H1 (cell line): ENCODE results near the gene ZSCAN21. TPM values are rescaled to one million over a fixed set of nuclear protein-coding genes. Genes with fewer than 3 reads are reported as not detected.
A peak's percentile ranks its signal among the peaks of the same experiment; 100 is the strongest.

Experiments used
- CTCF ChIA-PET: fragments of 300-600 bp; sonication (Branson Sonifier 250); formaldehyde crosslinking; loops from one replicate; lab custom pipeline; 2021; ENCODE audit not compliant: partially characterized antibody; lab: Charles Lee
- POLR2A ChIA-PET: fragments of 300-600 bp; sonication (Branson Sonifier 250); formaldehyde crosslinking; loops from one replicate; lab custom pipeline; 2021; ENCODE audit warnings: inconsistent platforms; ENCODE audit not compliant: partially characterized antibody; lab: Charles Lee
- DNase-seq, 2 experiments: peaks; one replicate each; pipeline versions ENCODE4 v3.0.0 to v3.0.0-alpha.2; 2010 to 2022; ENCODE audit warnings: low spot score in 2 of 2, low read depth in 1 of 2, mixed read lengths in 1 of 2
- FAIRE-seq: peaks from 2 replicates; lab custom pipeline; 2011; peaks lifted over from hg19 to GRCh38; lab: Jason Lieb, UNC
- H2AFZ ChIP-seq: 2 replicates; pipeline ENCODE4 v1.8.1; 2012; ENCODE audit warnings: low read length, inconsistent platforms
- H2AK5ac ChIP-seq: 2 replicates; pipeline ENCODE4 v1.6.1; 2013; ENCODE audit warnings: low read depth, low read length
- H2BK120ac ChIP-seq: replicated peaks from 2 replicates; pipeline ENCODE3; 2013; ENCODE audit warnings: low read depth, low read length, inconsistent platforms
- H2BK12ac ChIP-seq: 2 replicates; pipeline ENCODE4 v1.6.1; 2013; ENCODE audit warnings: low read depth, low read length
- H2BK15ac ChIP-seq: 2 replicates; pipeline ENCODE4 v1.6.1; 2013; ENCODE audit warnings: low read length
- H2BK20ac ChIP-seq: 2 replicates; pipeline ENCODE4 v1.6.1; 2013; ENCODE audit warnings: low read length
- H2BK5ac ChIP-seq: 2 replicates; pipeline ENCODE4 v1.6.1; 2013; ENCODE audit warnings: low read depth, low read length
- H3K14ac ChIP-seq: 2 replicates; pipeline ENCODE4 v1.6.1; 2013; ENCODE audit warnings: inconsistent platforms; ENCODE audit not compliant: insufficient read length
- H3K18ac ChIP-seq: 2 replicates; pipeline ENCODE4 v1.6.1; 2013; ENCODE audit warnings: low read length; ENCODE audit errors: extremely low read depth
- H3K23ac ChIP-seq: 2 replicates; pipeline ENCODE4 v1.6.1; 2013; ENCODE audit warnings: inconsistent platforms; ENCODE audit not compliant: insufficient read length
- H3K23me2 ChIP-seq: 2 replicates; pipeline ENCODE4 v1.6.1; 2013; ENCODE audit warnings: low read depth, low read length
- H3K27ac ChIP-seq: 2 replicates; pipeline ENCODE4 v1.6.1; 2011; ENCODE audit warnings: low read depth, low read length, inconsistent platforms
- H3K27me3 ChIP-seq, 4 experiments: replicated peaks in 1 of 4; 1 replicate in 1 of 4; 2 replicates in 3 of 4; pipeline versions ENCODE4 v1.6.1 to v1.8.1; 2011 to 2013; ENCODE audit warnings: low read length in 3 of 4, mild to moderate bottlenecking in 3 of 4, inconsistent platforms in 2 of 4, mixed read lengths in 2 of 4, moderate library complexity in 1 of 4; ENCODE audit not compliant: control insufficient read depth in 3 of 4, insufficient read depth in 3 of 4; ENCODE audit errors: extremely low read depth in 1 of 4
- H3K36me3 ChIP-seq, 4 experiments: 2 replicates each; pipeline versions ENCODE4 v1.6.1 to v1.8.1; 2011 to 2013; ENCODE audit warnings: mild to moderate bottlenecking in 4 of 4, low read length in 3 of 4, moderate library complexity in 2 of 4, control low read depth in 1 of 4, inconsistent platforms in 1 of 4; ENCODE audit not compliant: insufficient read depth in 4 of 4, control insufficient read depth in 2 of 4
- H3K4ac ChIP-seq: replicated peaks from 2 replicates; pipeline ENCODE3; 2013; ENCODE audit warnings: low read length, low read depth, mixed read lengths, inconsistent platforms; ENCODE audit not compliant: insufficient read length
- H3K4me1 ChIP-seq, 4 experiments: replicated peaks in 1 of 4; 1 replicate in 1 of 4; 2 replicates in 3 of 4; pipeline versions ENCODE4 v1.6.1 to v1.8.1; 2011 to 2013; ENCODE audit warnings: low read length in 3 of 4, inconsistent platforms in 2 of 4, mixed read lengths in 1 of 4; ENCODE audit not compliant: insufficient read depth in 4 of 4, control insufficient read depth in 3 of 4
- H3K4me2 ChIP-seq, 2 experiments: 2 replicates each; pipeline versions ENCODE4 v1.6.1 to v1.8.1; 2011 to 2013; ENCODE audit warnings: low read depth in 2 of 2, low read length in 2 of 2, control low read depth in 1 of 2, inconsistent platforms in 1 of 2, mild to moderate bottlenecking in 1 of 2; ENCODE audit not compliant: insufficient read depth in 1 of 2
- H3K4me3 ChIP-seq, 4 experiments: fragments of 200-600, 300-600 bp in 1 of 4; sonication (generic), shearing (Covaris generic), sonication (Bioruptor Twin) in 1 of 4; 2 replicates each; pipeline versions ENCODE4 v1.5.1 to v1.8.1; 2011 to 2016; ENCODE audit warnings: low read length in 4 of 4, low read depth in 3 of 4, control low read depth in 2 of 4, inconsistent platforms in 2 of 4, mild to moderate bottlenecking in 2 of 4, mixed read lengths in 1 of 4, moderate library complexity in 1 of 4; ENCODE audit not compliant: insufficient read depth in 2 of 4; ENCODE audit errors: extremely low read depth in 1 of 4
- H3K56ac ChIP-seq: replicated peaks from 2 replicates; pipeline ENCODE3; 2013; ENCODE audit warnings: low read depth, mild to moderate bottlenecking, mixed read lengths, low read length, inconsistent platforms; ENCODE audit not compliant: insufficient read length
- H3K79me1 ChIP-seq: 2 replicates; pipeline ENCODE4 v1.6.1; 2013; ENCODE audit warnings: low read depth, low read length, control low read depth
- H3K79me2 ChIP-seq, 2 experiments: 2 replicates each; pipeline versions ENCODE4 v1.6.1 to v1.8.1; 2012 to 2013; ENCODE audit warnings: low read length in 2 of 2, mild to moderate bottlenecking in 2 of 2, inconsistent platforms in 1 of 2; ENCODE audit not compliant: insufficient read depth in 2 of 2, control insufficient read depth in 1 of 2
- H3K9ac ChIP-seq, 4 experiments: replicated peaks in 1 of 4; 1 replicate in 1 of 4; 2 replicates in 3 of 4; pipeline versions ENCODE4 v1.6.1 to v1.8.1; 2011 to 2013; ENCODE audit warnings: low read depth in 3 of 4, low read length in 3 of 4, control low read depth in 2 of 4, mild to moderate bottlenecking in 2 of 4, moderate library complexity in 2 of 4, inconsistent platforms in 1 of 4; ENCODE audit errors: extremely low read depth in 1 of 4
- H3K9me3 ChIP-seq, 2 experiments: 2 replicates each; pipeline versions ENCODE4 v1.6.1 to v1.8.1; 2012 to 2013; ENCODE audit warnings: mild to moderate bottlenecking in 2 of 2, moderate library complexity in 2 of 2, control low read depth in 1 of 2, inconsistent platforms in 1 of 2, low read depth in 1 of 2, low read length in 1 of 2, mixed read lengths in 1 of 2; ENCODE audit not compliant: insufficient read depth in 2 of 2
- H4K20me1 ChIP-seq, 2 experiments: replicated peaks in 1 of 2; 2 replicates each; pipeline versions ENCODE3 to v1.8.1; 2011 to 2013; ENCODE audit warnings: inconsistent platforms in 2 of 2, low read length in 2 of 2, mild to moderate bottlenecking in 1 of 2; ENCODE audit not compliant: insufficient read depth in 2 of 2, control insufficient read depth in 1 of 2
- H4K5ac ChIP-seq: 2 replicates; pipeline ENCODE4 v1.6.1; 2013; ENCODE audit warnings: low read length, low read depth, mixed read lengths, inconsistent platforms; ENCODE audit not compliant: insufficient read length
- H4K8ac ChIP-seq: 2 replicates; pipeline ENCODE4 v1.8.0; 2013; ENCODE audit warnings: mild to moderate bottlenecking, moderate library complexity, low read length, inconsistent platforms; ENCODE audit not compliant: insufficient read depth; ENCODE audit errors: extremely low read depth
- H4K91ac ChIP-seq: replicated peaks from 2 replicates; pipeline ENCODE3; 2013; ENCODE audit warnings: low read length, mixed read lengths, inconsistent platforms; ENCODE audit not compliant: insufficient read length
- CHD2 ChIP-seq: IDR thresholded peaks from 2 replicates; pipeline ENCODE4 v1.6.1; 2012; ENCODE audit warnings: low read length, improper control_type of control experiment
- EGR1 ChIP-seq: IDR thresholded peaks from 2 replicates; pipeline ENCODE4 v1.6.1; 2011; ENCODE audit warnings: low read depth, low read length, borderline replicate concordance
- EP300 ChIP-seq, 2 experiments: IDR thresholded peaks; 1 replicate in 1 of 2; 2 replicates in 1 of 2; pipeline ENCODE4 v1.6.1; 2011 to 2012; ENCODE audit warnings: low read depth in 2 of 2, low read length in 2 of 2, mild to moderate bottlenecking in 2 of 2, borderline replicate concordance in 1 of 2, inconsistent platforms in 1 of 2, moderate library complexity in 1 of 2
- FOSL1 ChIP-seq: IDR thresholded peaks from 2 replicates; pipeline ENCODE4 v1.6.1; 2011; ENCODE audit warnings: mild to moderate bottlenecking, low read depth, low read length, moderate library complexity; ENCODE audit not compliant: insufficient read depth
- HDAC6 ChIP-seq: IDR thresholded peaks from one replicate; pipeline ENCODE4 v1.7.1; 2012; ENCODE audit warnings: low read depth, mild to moderate bottlenecking, inconsistent platforms, low read length, moderate library complexity
- PHF8 ChIP-seq: fragments of 200-600 bp; sonication (generic); conservative IDR thresholded peaks from 2 replicates; pipeline ENCODE4 v1.7.1; 2012; ENCODE audit warnings: low read depth, mild to moderate bottlenecking, inconsistent platforms, low read length, moderate library complexity
- POLR2A ChIP-seq, 2 experiments: IDR thresholded peaks; 1 replicate in 1 of 2; 2 replicates in 1 of 2; pipeline ENCODE4 v1.6.1; 2011; ENCODE audit warnings: low read depth in 2 of 2, low read length in 2 of 2, mild to moderate bottlenecking in 2 of 2; ENCODE audit errors: control extremely low read depth in 1 of 2
- POLR2AphosphoS5 ChIP-seq: IDR thresholded peaks from 2 replicates; pipeline ENCODE4 v1.6.1; 2011; ENCODE audit warnings: low read depth, low read length
- SAP30 ChIP-seq: fragments of 300-600 bp; sonication (generic); IDR thresholded peaks from 2 replicates; pipeline ENCODE4 v1.7.1; 2012; ENCODE audit warnings: low read length, moderate library complexity, mild to moderate bottlenecking, inconsistent platforms; ENCODE audit not compliant: insufficient read depth, insufficient replicate concordance
- SIRT6 ChIP-seq: IDR thresholded peaks from one replicate; pipeline ENCODE4 v1.7.1; 2012; ENCODE audit warnings: low read length, inconsistent platforms
- SP1 ChIP-seq: IDR thresholded peaks from 2 replicates; pipeline ENCODE4 v1.6.1; 2011; ENCODE audit warnings: low read depth, low read length
- SUZ12 ChIP-seq: fragments of 200-600 bp; sonication (generic); IDR thresholded peaks from 2 replicates; pipeline ENCODE4 v1.6.1; 2012; ENCODE audit warnings: mild to moderate bottlenecking, inconsistent platforms, low read length, moderate library complexity, mixed read lengths
- TAF7 ChIP-seq: optimal IDR thresholded peaks from 2 replicates; pipeline ENCODE3; 2011; ENCODE audit warnings: low read depth, mild to moderate bottlenecking, inconsistent platforms, low read length, moderate library complexity, borderline replicate concordance
- TEAD4 ChIP-seq: IDR thresholded peaks from 2 replicates; pipeline ENCODE4 v1.6.1; 2012; ENCODE audit warnings: low read depth, low read length, inconsistent platforms, mixed read lengths
- ZNF274 ChIP-seq: IDR thresholded peaks from 2 replicates; pipeline ENCODE4 v1.7.0; 2012; ENCODE audit warnings: low read length, borderline replicate concordance; ENCODE audit errors: extremely low read depth
- WGBS, 2 experiments: shearing (Covaris generic) in 1 of 2; methylation state at CpG; one replicate each; pipeline versions ENCODE4 v1.1.6 to v1.1.7; 2013 to 2015; ENCODE audit warnings: low lambda C conversion rate in 2 of 2, mixed read lengths in 2 of 2, inconsistent platforms in 1 of 2, low coverage in 1 of 2, missing lambda C conversion rate in 1 of 2; ENCODE audit not compliant: insufficient replicate concordance in 2 of 2, insufficient coverage in 1 of 2, insufficient read length in 1 of 2; ENCODE audit errors: extremely low coverage in 1 of 2, missing lambda C conversion rate in 1 of 2; 5-methylcytosine and 5-hydroxymethylcytosine counted together
- polyA plus RNA-seq, 7 experiments: library from polyadenylated mRNA; depleted of rRNA in 3 of 7; stranded (reverse) in 5 of 7; unstranded in 2 of 7; fragments of >200 nt in 5 of 7; fragments of 200-250 nt in 2 of 7; gene quantifications; 1 replicate in 5 of 7; 2 replicates in 1 of 7; 4 replicates in 1 of 7; pipeline versions ENCODE4 v1.2.1 to v1.2.3, GENCODE V29; 2011 to 2013; ENCODE audit warnings: missing spikeins in 2 of 7, mixed read lengths in 2 of 7
- total RNA-seq: library from RNA; stranded (reverse); fragmentation: NEBNext Ultra II Directional; extraction: Animal tissue kit (Norgen Biotek cat#: 25700); gene quantifications from 2 replicates; pipeline ENCODE4 v1.2.1, GENCODE V29; 2021

The ZSCAN21 gene
- total and polyA plus RNA-seq, 2 of the 8 experiments (the other 6 are each of a cell fraction or from before 2014, with no cell fraction given) = 15.4 to 26.1 TPM

GRCh38 chr7:100093054-100093453 is 43.5 kb downstream of the ZSCAN21 start:
- Histone ChIP-seq H3K9me3 (no peaks in the 10 kb centered on the region), H3K27ac (no peak overlapping the region), H4K20me1 (peaks cover 24 to 33% of the 10 kb centered on the region in 2 experiments), H3K9ac (no peak overlapping the region), H2BK12ac (no peak overlapping the region), H2BK20ac (no peak overlapping the region), H4K91ac (no peak overlapping the region), H3K4me2 (no peak overlapping the region), H4K5ac (no peak overlapping the region), H4K8ac (no peak overlapping the region), H2AFZ (no peak overlapping the region), H3K27me3 (no peaks in the 10 kb centered on the region), H3K36me3 (peaks cover 66 to 77% (median 70%) of the 10 kb centered on the region in 4 experiments), H3K79me1 (peaks cover 13% of the 10 kb centered on the region), H3K4ac (no peak overlapping the region), H2AK5ac (no peak overlapping the region), H2BK15ac (no peak overlapping the region), H3K14ac (no peak overlapping the region), H3K18ac (no peak overlapping the region), H3K56ac (no peak overlapping the region), H3K23ac (no peak overlapping the region), H2BK120ac (no peak overlapping the region), H3K4me3 (no peak overlapping the region), H3K79me2 (peaks cover 0 to 25% of the 10 kb centered on the region in 2 experiments; a peak in 3 of 4 replicates), H3K23me2 (peaks cover 4% of the 10 kb centered on the region; the same call in 1 of the 2 replicates), H3K4me1 (no peaks in the 10 kb centered on the region; a peak in 1 of 7 replicates), H2BK5ac (no peak overlapping the region; the same call in 1 of the 2 replicates)
- 94% methylated on average over 8 of the region's 8 CpGs; no CpG with 5 or more reads in 1 of the 2 experiments for WGBS, 2 experiments
- DNase-seq (no peak), FAIRE-seq (no peak)
- ChIA-PET CTCF (interaction anchor here (1.3 kb wide), 1 partner anchor 30 kb away, joined by 4 read pairs; no protein-coding TSS in a partner anchor), POLR2A (interaction anchor here (0.9 to 19.5 kb wide), 16 partner anchors 9 to 401 kb away, joined by 3 to 722 read pairs (median 4); partner anchors contain the start of genes AP4M1, COPS6, LAMTOR4 and MCM7)
- no peak for TF ChIP-seq EGR1
- no peak for TF ChIP-seq ZNF274
- no peak for TF ChIP-seq SIRT6
- no peak for TF ChIP-seq FOSL1
- TF ChIP-seq SUZ12 = no peak
- TF ChIP-seq TAF7 = no peak
- TF ChIP-seq POLR2A (IDR thresholded peaks at IDR 0.05; ENCODE audit: control extremely low read depth in 1 of 2, low read depth in 2 of 2, low read length in 2 of 2) = peak; percentile 57 to 80
- TF ChIP-seq SP1 = 0 out of 2 replicates have a peak, but pooled peaks have one; percentile 10
- TF ChIP-seq TEAD4 = no peak
- peak; percentile 84 for TF ChIP-seq POLR2AphosphoS5
- TF ChIP-seq CHD2 = no peak
- no peak for TF ChIP-seq EP300 (IDR thresholded peaks at IDR 0.05; ENCODE audit: borderline replicate concordance in 1 of 2, low read depth in 2 of 2, low read length in 2 of 2)
- no peak for TF ChIP-seq HDAC6
- no peak for TF ChIP-seq PHF8
- TF ChIP-seq SAP30 = no peak
